Endothelial cell of umbilical vein (primary cell): Measurements from ENCODE around the gene ALG5. TPM values are rescaled to one million over a fixed set of nuclear protein-coding genes. Genes with fewer than 3 reads are reported as not detected.

ENCODE experiments used
- BruUV-seq: library from RNA; stranded (reverse); fragments of 400-500 nt; replicated peaks from 2 replicates; lab custom pipeline; 2021; lab: Mats Ljungman, UMichigan
- CTCF ChIA-PET: fragments of 300-600, 350-600 bp; sonication (Branson Sonifier 250); formaldehyde crosslinking; loops from one replicate; lab custom pipeline; 2021; ENCODE audit warnings: antibody characterized with exemption, inconsistent platforms; lab: Charles Lee
- POLR2A ChIA-PET: fragments of 300-600, 350-600 bp; sonication (Branson Sonifier 250); formaldehyde crosslinking; loops from one replicate; lab custom pipeline; 2021; ENCODE audit warnings: antibody characterized with exemption, inconsistent platforms; lab: Charles Lee
- DNase-seq: peaks from one replicate; pipeline ENCODE4 v3.0.0-alpha.2; 2011; ENCODE audit warnings: low read depth, low spot score
- FAIRE-seq: peaks from 2 replicates; lab custom pipeline; 2011; peaks lifted over from hg19 to GRCh38; lab: Jason Lieb, UNC
- H2AFZ ChIP-seq: 2 replicates; pipeline ENCODE4 v1.6.0; 2012; ENCODE audit warnings: low read depth, low read length, control low read depth, inconsistent platforms
- H3K27ac ChIP-seq: 2 replicates; pipeline ENCODE4 v1.5.1; 2011; ENCODE audit warnings: low read depth, mild to moderate bottlenecking, control low read depth, low read length, moderate library complexity; ENCODE audit not compliant: insufficient read depth
- H3K27me3 ChIP-seq, 2 experiments: 2 replicates each; pipeline versions ENCODE4 v1.6.0 to v1.6.1; 2011; ENCODE audit warnings: low read length in 2 of 2, mixed read lengths in 1 of 2; ENCODE audit not compliant: control insufficient read depth in 2 of 2, insufficient read depth in 2 of 2
- H3K36me3 ChIP-seq, 2 experiments: 2 replicates in 1 of 2; 3 replicates in 1 of 2; pipeline ENCODE4 v1.5.1; 2011; ENCODE audit warnings: low read length in 2 of 2, mild to moderate bottlenecking in 1 of 2, moderate library complexity in 1 of 2; ENCODE audit not compliant: control insufficient read depth in 2 of 2, insufficient read depth in 2 of 2; ENCODE audit errors: extremely low read depth in 1 of 2
- H3K4me1 ChIP-seq: 3 replicates; pipeline ENCODE4 v1.5.1; 2011; ENCODE audit warnings: mild to moderate bottlenecking, low read length; ENCODE audit not compliant: control insufficient read depth, insufficient read depth; ENCODE audit errors: extremely low read depth
- H3K4me2 ChIP-seq: 2 replicates; pipeline ENCODE4 v1.6.1; 2011; ENCODE audit warnings: low read length, control low read depth, mixed read lengths; ENCODE audit not compliant: insufficient read depth
- H3K4me3 ChIP-seq, 3 experiments: fragments of 200-600 bp in 1 of 3; sonication (generic), shearing (Covaris generic) in 1 of 3; replicated peaks in 1 of 3; 2 replicates each; pipeline ENCODE4 v1.5.1; 2011 to 2016; ENCODE audit warnings: control low read depth in 3 of 3, low read length in 3 of 3, mild to moderate bottlenecking in 2 of 3, inconsistent platforms in 1 of 3, low read depth in 1 of 3, moderate library complexity in 1 of 3; ENCODE audit not compliant: insufficient read depth in 1 of 3
- H3K79me2 ChIP-seq: 2 replicates; pipeline ENCODE4 v1.6.0; 2012; ENCODE audit warnings: low read length, inconsistent platforms; ENCODE audit not compliant: control insufficient read depth, insufficient read depth
- H3K9ac ChIP-seq: replicated peaks from 2 replicates; pipeline ENCODE3; 2011; ENCODE audit warnings: low read length, control low read depth; ENCODE audit not compliant: insufficient read depth; ENCODE audit errors: extremely low read depth
- H3K9me1 ChIP-seq: replicated peaks from 3 replicates; pipeline ENCODE4 v1.6.0; 2011; ENCODE audit warnings: mild to moderate bottlenecking, low read length; ENCODE audit not compliant: control insufficient read depth, insufficient read depth; ENCODE audit errors: extremely low read depth
- H3K9me3 ChIP-seq: replicated peaks from 2 replicates; pipeline ENCODE4 v1.5.1; 2012; ENCODE audit warnings: low read length, inconsistent platforms; ENCODE audit not compliant: control insufficient read depth, insufficient read depth
- H4K20me1 ChIP-seq: replicated peaks from 2 replicates; pipeline ENCODE3; 2011; ENCODE audit warnings: mild to moderate bottlenecking, low read length; ENCODE audit not compliant: control insufficient read depth, insufficient read depth; ENCODE audit errors: extremely low read depth
- EZH2 ChIP-seq: IDR thresholded peaks from 2 replicates; pipeline ENCODE4 v1.6.1; 2012; ENCODE audit warnings: borderline replicate concordance, low read depth, mild to moderate bottlenecking, moderate library complexity, low read length, inconsistent platforms; ENCODE audit not compliant: severe bottlenecking
- FOS ChIP-seq: IDR thresholded peaks from 2 replicates; pipeline ENCODE4 v1.6.1; 2011; ENCODE audit warnings: mild to moderate bottlenecking, low read length, moderate library complexity, borderline replicate concordance; ENCODE audit not compliant: insufficient read depth
- GATA2 ChIP-seq: IDR thresholded peaks from 2 replicates; pipeline ENCODE4 v1.7.0; 2011; ENCODE audit warnings: low read depth, mild to moderate bottlenecking, moderate library complexity, mixed read lengths, low read length; ENCODE audit not compliant: insufficient read length, insufficient read depth
- JUN ChIP-seq: IDR thresholded peaks from 2 replicates; pipeline ENCODE4 v1.6.1; 2011; ENCODE audit warnings: borderline replicate concordance, low read depth; ENCODE audit not compliant: insufficient read length, insufficient read depth
- MYC ChIP-seq: IDR thresholded peaks from one replicate; pipeline ENCODE4 v1.6.1; 2011; ENCODE audit warnings: mild to moderate bottlenecking, low read depth, low read length
- POLR2A ChIP-seq: IDR thresholded peaks from 2 replicates; pipeline ENCODE4 v1.6.1; 2012; ENCODE audit warnings: low read depth, mild to moderate bottlenecking, control low read depth, low read length
- POLR2AphosphoS5 ChIP-seq: IDR thresholded peaks from 2 replicates; pipeline ENCODE4 v1.6.1; 2012; ENCODE audit warnings: low read depth, mild to moderate bottlenecking, control low read depth, low read length, moderate library complexity; ENCODE audit not compliant: insufficient read depth
- dilution Hi-C: fragments of 300-500 bp; cut with MboI; formaldehyde crosslinking; loops from one replicate; pipeline ENCODE4 v1.15.0; 2019; ENCODE audit warnings: low sequenced_read_pairs; ENCODE audit not compliant: extremely low pct_ligation_motif_present
- intact Hi-C: fragments of 100-400 bp; cut with micrococcal nuclease; formaldehyde crosslinking; loops from one replicate; pipeline ENCODE4 v1.10.0; 2022
- polyA plus RNA-seq, 4 experiments: library from polyadenylated mRNA; depleted of rRNA in 3 of 4; stranded (reverse) in 3 of 4; unstranded in 1 of 4; fragments of >200 nt; gene quantifications; 2 replicates each; pipeline versions ENCODE4 v1.2.1 to v1.2.3, GENCODE V29; 2011 to 2012; ENCODE audit warnings: missing spikeins in 1 of 4
- total RNA-seq: library from RNA; stranded (reverse); gene quantifications from 2 replicates; pipeline ENCODE4 v1.2.3, GENCODE V29; 2021
- TF ChIP-seq, protein P1 (sequence below): IDR thresholded peaks from 2 replicates; pipeline ENCODE4 v1.6.1; 2011; ENCODE audit not compliant: insufficient read depth, insufficient read length
- TF ChIP-seq, protein P2 (sequence below), 2 donors: IDR thresholded peaks; 1 replicate in 1 of 2; 2 replicates in 1 of 2; pipeline ENCODE4 v1.5.1; 2011; ENCODE audit warnings: low read length in 2 of 2, mild to moderate bottlenecking in 2 of 2, moderate library complexity in 2 of 2, control low read depth in 1 of 2, inconsistent platforms in 1 of 2, low read depth in 1 of 2; ENCODE audit not compliant: insufficient read depth in 1 of 2; ENCODE audit errors: extremely low read depth in 1 of 2

ALG5 gene
- total and polyA plus RNA-seq, 2 donors (not counting 3 experiments of a cell fraction or from before 2014, with no cell fraction given) = 24.4 to 29.3 TPM

DNA sequence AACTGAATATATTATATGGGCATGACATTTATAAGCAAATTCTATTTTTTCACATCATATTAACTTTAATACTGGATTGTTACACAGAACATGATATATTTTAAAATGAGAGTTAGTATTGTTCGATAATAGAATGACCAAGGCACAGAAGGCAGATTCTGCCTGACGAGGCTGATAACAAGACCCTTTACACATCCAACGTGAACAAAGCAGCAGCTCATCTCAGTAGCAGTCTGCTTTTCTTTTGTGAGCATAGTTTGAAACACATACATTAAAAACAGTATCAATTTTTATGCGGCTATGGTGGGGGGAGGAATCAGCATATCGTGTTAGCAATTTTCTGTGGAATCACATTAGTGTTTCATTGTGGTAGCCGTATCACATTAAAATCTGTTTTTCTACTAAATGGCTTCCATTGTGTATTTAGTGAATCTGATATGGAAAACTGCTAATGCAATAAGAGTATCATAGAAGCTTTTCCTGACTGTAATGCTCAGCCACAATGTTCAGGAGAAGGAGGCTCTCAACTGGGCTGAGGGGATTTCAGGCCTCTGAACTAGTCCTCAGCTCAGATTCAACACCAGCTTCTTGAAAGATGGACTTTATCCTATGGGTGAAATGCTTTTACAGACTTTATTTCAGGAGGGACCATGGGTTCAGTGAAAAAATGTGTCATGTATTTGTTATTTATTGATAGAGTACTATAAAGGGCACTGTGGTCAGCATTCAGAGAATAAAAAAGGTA lies 83.1 kb downstream of the ALG5 start:
- Histone ChIP-seq H3K9me1 (no peaks in the 10 kb centered on the region), H4K20me1 (no peaks in the 10 kb centered on the region), H2AFZ (no peak overlapping the region), H3K4me1 (peaks cover 17% of the 10 kb centered on the region), H3K4me3 (no peak overlapping the region), H3K36me3 (no peaks in the 10 kb centered on the region), H3K9me3 (no peaks in the 10 kb centered on the region), H3K27ac (no peak overlapping the region), H3K9ac (no peak overlapping the region), H3K27me3 (no peaks in the 10 kb centered on the region), H3K4me2 (no peak overlapping the region), H3K79me2 (peaks cover 13% of the 10 kb centered on the region)
- POLR2A ChIA-PET = no interaction called here
- FAIRE-seq (no peak), DNase-seq (no peak)
- CTCF ChIA-PET = interaction anchor here (0.8 to 1.7 kb wide), 3 partner anchors 28 to 65 kb away, joined by 3 to 6 read pairs (median 3); no protein-coding TSS in a partner anchor
- TF ChIP-seq GATA2 (no peak), FOS (no peak)
- TF ChIP-seq, protein P1, sequence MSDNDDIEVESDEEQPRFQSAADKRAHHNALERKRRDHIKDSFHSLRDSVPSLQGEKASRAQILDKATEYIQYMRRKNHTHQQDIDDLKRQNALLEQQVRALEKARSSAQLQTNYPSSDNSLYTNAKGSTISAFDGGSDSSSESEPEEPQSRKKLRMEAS = no peak
- intact Hi-C loops = no loop called here
- dilution Hi-C loops = no loop called here
- no TSS peak for BruUV-seq

DNA sequence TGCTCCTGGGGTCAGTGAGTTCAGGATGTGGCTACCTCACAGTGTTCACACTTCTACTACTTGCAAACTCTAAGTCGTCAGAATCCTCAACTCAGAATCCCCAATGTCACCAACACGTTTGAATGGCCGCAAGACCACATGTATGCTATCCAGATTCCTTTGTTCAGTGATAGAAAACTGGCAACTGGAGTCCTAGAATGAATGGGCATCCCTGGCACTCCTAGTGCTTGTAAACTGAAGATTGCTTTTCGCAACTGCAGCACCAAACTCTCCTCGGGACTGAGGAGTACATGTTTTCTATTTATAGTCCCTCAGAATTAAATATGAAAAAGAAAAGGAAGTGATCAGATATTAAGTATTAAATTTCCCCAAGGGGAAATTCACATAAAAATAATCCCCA lies 84.0 kb downstream of the ALG5 start:
- no peaks in the 10 kb centered on the region for H3K9me3 ChIP-seq
- H3K9ac ChIP-seq = no peak overlapping the region
- dilution Hi-C loops = no loop called here
- H3K36me3 ChIP-seq = no peaks in the 10 kb centered on the region
- ChIA-PET POLR2A (no interaction called here), CTCF (interaction anchor here (1.2 kb wide), 1 partner anchor 27 kb away, joined by 3 read pairs; no protein-coding TSS in a partner anchor)
- no peaks in the 10 kb centered on the region for H3K9me1 ChIP-seq
- H2AFZ ChIP-seq = no peak overlapping the region
- no peak overlapping the region for H3K4me2 ChIP-seq
- no peak overlapping the region for H3K4me3 ChIP-seq
- peaks cover 17% of the 10 kb centered on the region for H3K4me1 ChIP-seq
- intact Hi-C loops = no loop called here
- TF ChIP-seq FOS = no peak
- TF ChIP-seq POLR2AphosphoS5 = no peak
- TF ChIP-seq, protein P2, sequence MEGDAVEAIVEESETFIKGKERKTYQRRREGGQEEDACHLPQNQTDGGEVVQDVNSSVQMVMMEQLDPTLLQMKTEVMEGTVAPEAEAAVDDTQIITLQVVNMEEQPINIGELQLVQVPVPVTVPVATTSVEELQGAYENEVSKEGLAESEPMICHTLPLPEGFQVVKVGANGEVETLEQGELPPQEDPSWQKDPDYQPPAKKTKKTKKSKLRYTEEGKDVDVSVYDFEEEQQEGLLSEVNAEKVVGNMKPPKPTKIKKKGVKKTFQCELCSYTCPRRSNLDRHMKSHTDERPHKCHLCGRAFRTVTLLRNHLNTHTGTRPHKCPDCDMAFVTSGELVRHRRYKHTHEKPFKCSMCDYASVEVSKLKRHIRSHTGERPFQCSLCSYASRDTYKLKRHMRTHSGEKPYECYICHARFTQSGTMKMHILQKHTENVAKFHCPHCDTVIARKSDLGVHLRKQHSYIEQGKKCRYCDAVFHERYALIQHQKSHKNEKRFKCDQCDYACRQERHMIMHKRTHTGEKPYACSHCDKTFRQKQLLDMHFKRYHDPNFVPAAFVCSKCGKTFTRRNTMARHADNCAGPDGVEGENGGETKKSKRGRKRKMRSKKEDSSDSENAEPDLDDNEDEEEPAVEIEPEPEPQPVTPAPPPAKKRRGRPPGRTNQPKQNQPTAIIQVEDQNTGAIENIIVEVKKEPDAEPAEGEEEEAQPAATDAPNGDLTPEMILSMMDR (IDR thresholded peaks at IDR 0.05; ENCODE audit: extremely low read depth in 1 of 2, insufficient read depth in 1 of 2, low read depth in 1 of 2, low read length in 2 of 2) = no peak
- TF ChIP-seq EZH2 = no peak
- no peak for TF ChIP-seq JUN
- TF ChIP-seq, protein P1 = no peak
- no peak for TF ChIP-seq GATA2
- no peak for TF ChIP-seq MYC
- TF ChIP-seq POLR2A = no peak
- H3K27ac ChIP-seq = no peak overlapping the region
- no peak for FAIRE-seq
- BruUV-seq = no TSS peak
- H4K20me1 ChIP-seq = no peaks in the 10 kb centered on the region
- DNase-seq = no peak
- no peaks in the 10 kb centered on the region for H3K27me3 ChIP-seq
- peaks cover 15% of the 10 kb centered on the region for H3K79me2 ChIP-seq
